ENCODE results near the gene CES5A. TPM values are rescaled to one million over a fixed set of nuclear protein-coding genes. Genes with fewer than 3 reads are reported as not detected.
"Not testable (repeated sequence)": the region's sequence is repeated elsewhere in the genome, so short reads cannot be mapped to it uniquely, and the experiment has no call there.

The CES5A gene
- total and polyA plus RNA-seq, 4 donors, result 0.11 to 0.95 (median 0.41) TPM

GRCh38 chr16:55834049-55834448 is 41.1 kb downstream of the CES5A start:
- H3K4me3 ChIP-seq (ENCODE audit: low read depth, low read length), result no peak overlapping the region
- no peaks in the 10 kb centered on the region for H3K9me3 ChIP-seq (ENCODE audit: control insufficient read depth, insufficient read depth, low read length)
- no peaks in the 10 kb centered on the region for H3K36me3 ChIP-seq (ENCODE audit: control insufficient read depth, insufficient read depth, low read length)
- H3K27me3 ChIP-seq (ENCODE audit: control insufficient read depth, insufficient read depth, low read length), result no peaks in the 10 kb centered on the region
- no peak overlapping the region for H3K27ac ChIP-seq (ENCODE audit: low read depth, low read length)
- H3K4me1 ChIP-seq (ENCODE audit: control insufficient read depth, insufficient read depth, low read length), result peaks cover 8% of the 10 kb centered on the region
- DNase-seq (ENCODE audit: low read depth in 4 of 6, low spot score in 6 of 6), result no peak
- 51% methylated on average over 3 of the region's 7 CpGs for WGBS (ENCODE audit: insufficient coverage)

DNA sequence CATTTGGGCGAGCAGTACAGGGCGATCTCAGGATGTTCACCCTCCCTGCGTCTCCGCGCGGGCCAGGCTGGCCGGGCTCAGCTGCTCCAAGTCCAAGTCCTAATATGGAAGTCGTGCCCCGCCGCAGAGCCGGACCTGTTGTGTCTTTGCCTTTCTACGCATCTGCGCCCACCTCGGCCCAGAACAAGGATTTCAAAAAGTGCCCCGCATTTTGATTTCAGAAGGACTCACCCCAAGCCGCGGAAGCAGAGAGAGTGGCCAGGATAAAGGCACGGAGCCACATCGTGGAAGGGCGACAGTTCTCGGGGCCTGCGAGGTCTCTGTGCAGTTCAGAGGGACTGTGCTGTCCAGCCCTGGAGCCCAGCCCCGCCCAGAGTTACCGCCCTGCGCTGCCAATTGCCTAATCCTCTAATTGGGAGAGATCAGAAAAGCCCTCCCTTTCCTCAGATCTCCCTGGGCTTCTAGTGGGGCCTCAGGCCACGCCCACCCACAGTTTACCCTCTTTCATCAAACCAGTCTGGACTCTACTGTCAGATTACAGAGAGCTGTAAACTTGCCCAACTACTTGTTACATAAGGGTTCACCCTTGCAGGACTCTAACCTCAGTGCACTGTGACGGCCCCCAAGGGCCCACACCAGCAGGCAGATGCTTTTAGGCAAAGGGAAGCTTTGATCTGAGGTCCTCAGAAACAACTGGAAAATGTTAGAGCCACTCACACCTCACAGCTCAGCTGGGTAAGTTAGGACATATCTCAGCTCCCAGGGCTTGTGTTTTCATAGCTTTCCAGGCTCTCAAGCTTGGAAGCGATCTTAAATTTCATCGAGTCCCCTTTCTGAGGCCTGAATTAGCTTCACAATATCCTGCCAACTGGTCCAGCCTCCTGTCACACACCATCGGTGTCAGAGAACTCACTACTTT is 42.1 kb downstream of the CES5A start, which contains the start of gene CES1:
Gene CES1, minus strand, starts transcription at position 324 of the 919 bp plus-strand sequence. Its CDS starts 41 bp downstream, at position 283.
- Histone ChIP-seq H3K4me3 (ENCODE audit: low read depth, low read length) (no peak within 1 kb of the TSS), H3K36me3 (ENCODE audit: control insufficient read depth, insufficient read depth, low read length) (no peaks in the 10 kb centered on the region), H3K4me1 (ENCODE audit: control insufficient read depth, insufficient read depth, low read length) (peaks cover 8% of the 10 kb centered on the region), H3K27ac (ENCODE audit: low read depth, low read length) (no peak within 1 kb of the TSS), H3K9me3 (ENCODE audit: control insufficient read depth, insufficient read depth, low read length) (no peaks in the 10 kb centered on the region), H3K27me3 (ENCODE audit: control insufficient read depth, insufficient read depth, low read length) (no peaks in the 10 kb centered on the region)
- peak in 1 of 6 donors; percentile 24 for DNase-seq (ENCODE audit: low read depth in 4 of 6, low spot score in 6 of 6)
- WGBS (ENCODE audit: insufficient coverage), result 43% methylated on average over 29 of the region's 30 CpGs

DNA sequence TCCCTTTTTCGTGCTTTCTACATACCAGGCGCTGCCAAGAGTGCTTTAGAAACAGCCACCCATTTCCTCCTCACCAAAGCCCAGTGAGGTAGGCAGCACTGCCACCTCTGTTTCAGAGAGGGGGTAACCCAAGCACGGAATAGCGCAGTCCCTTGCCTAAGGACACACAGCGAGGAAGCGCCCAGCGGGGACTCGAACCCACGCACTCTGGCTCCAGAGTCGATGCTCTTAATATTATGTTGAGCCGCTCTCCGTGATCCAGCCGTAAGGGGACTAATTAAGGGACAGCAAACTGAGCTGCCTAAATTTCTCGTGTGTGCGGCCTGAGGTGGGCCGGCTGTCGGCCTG is 42.8 kb downstream of the CES5A start:
- DNase-seq (ENCODE audit: low read depth in 4 of 6, low spot score in 6 of 6), result no peak
- no peaks in the 10 kb centered on the region for H3K27me3 ChIP-seq (ENCODE audit: control insufficient read depth, insufficient read depth, low read length)
- no peaks in the 10 kb centered on the region for H3K36me3 ChIP-seq (ENCODE audit: control insufficient read depth, insufficient read depth, low read length)
- H3K4me1 ChIP-seq (ENCODE audit: control insufficient read depth, insufficient read depth, low read length), result peaks cover 8% of the 10 kb centered on the region
- 68% methylated on average over 17 of the region's 17 CpGs for WGBS (ENCODE audit: insufficient coverage)
- H3K27ac ChIP-seq (ENCODE audit: low read depth, low read length), result no peak overlapping the region
- no peaks in the 10 kb centered on the region for H3K9me3 ChIP-seq (ENCODE audit: control insufficient read depth, insufficient read depth, low read length)
- H3K4me3 ChIP-seq (ENCODE audit: low read depth, low read length), result no peak overlapping the region

- Histone ChIP-seq H3K27me3 (ENCODE audit: control insufficient read depth, insufficient read depth, low read length) (no peaks in the 10 kb centered on the region), H3K9me3 (ENCODE audit: control insufficient read depth, insufficient read depth, low read length) (no peaks in the 10 kb centered on the region), H3K27ac (ENCODE audit: low read depth, low read length) (no peak overlapping the region), H3K36me3 (ENCODE audit: control insufficient read depth, insufficient read depth, low read length) (no peaks in the 10 kb centered on the region), H3K4me1 (ENCODE audit: control insufficient read depth, insufficient read depth, low read length) (peaks cover 8% of the 10 kb centered on the region), H3K4me3 (ENCODE audit: low read depth, low read length) (no peak overlapping the region)
- WGBS (ENCODE audit: insufficient coverage), result 89% methylated on average over 4 of the region's 6 CpGs
- DNase-seq (ENCODE audit: low read depth in 4 of 6, low spot score in 6 of 6), result no peak
Measured at GRCh38 chr16:55830658-55831294, 44.4 kb downstream of the CES5A start.

DNA sequence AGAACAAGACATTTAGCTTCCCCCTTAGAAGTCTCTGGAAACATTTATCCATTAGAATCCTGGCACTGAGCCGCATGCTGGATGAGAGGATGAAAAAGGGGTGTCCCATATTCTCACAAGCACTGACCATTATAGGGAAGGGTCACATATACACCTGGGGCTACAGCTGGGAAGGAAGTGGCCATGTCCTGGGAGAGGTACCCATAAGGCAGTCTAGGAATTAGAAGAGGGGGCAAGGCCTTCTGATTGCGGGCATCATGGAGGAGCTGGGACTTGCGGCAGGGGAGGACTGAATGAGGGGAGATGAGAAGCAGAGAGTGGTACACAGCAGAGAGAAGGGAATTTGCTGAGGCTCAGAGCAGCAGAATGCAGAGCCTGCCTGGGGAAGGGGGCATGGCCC is 45.9 kb downstream of the CES5A start:
- not testable (repeated sequence) for H3K9me3 ChIP-seq (ENCODE audit: control insufficient read depth, insufficient read depth, low read length); DNase-seq (ENCODE audit: low read depth in 4 of 6, low spot score in 6 of 6); H3K27me3 ChIP-seq (ENCODE audit: control insufficient read depth, insufficient read depth, low read length); H3K4me3 ChIP-seq (ENCODE audit: low read depth, low read length); H3K36me3 ChIP-seq (ENCODE audit: control insufficient read depth, insufficient read depth, low read length); H3K4me1 ChIP-seq (ENCODE audit: control insufficient read depth, insufficient read depth, low read length); H3K27ac ChIP-seq (ENCODE audit: low read depth, low read length)
- 90% methylated on average over 2 of the region's 3 CpGs for WGBS (ENCODE audit: insufficient coverage)

GRCh38 chr16:55828680-55829079 is 46.5 kb downstream of the CES5A start:
- no peak overlapping the region for H3K4me3 ChIP-seq (ENCODE audit: low read depth, low read length)
- DNase-seq (ENCODE audit: low read depth in 4 of 6, low spot score in 6 of 6), result no peak
- no peaks in the 10 kb centered on the region for H3K36me3 ChIP-seq (ENCODE audit: control insufficient read depth, insufficient read depth, low read length)
- WGBS (ENCODE audit: insufficient coverage), result 83% methylated on average over 9 of the region's 10 CpGs
- H3K4me1 ChIP-seq (ENCODE audit: control insufficient read depth, insufficient read depth, low read length), result peaks cover 8% of the 10 kb centered on the region
- peaks cover 3% of the 10 kb centered on the region for H3K27me3 ChIP-seq (ENCODE audit: control insufficient read depth, insufficient read depth, low read length)
- no peaks in the 10 kb centered on the region for H3K9me3 ChIP-seq (ENCODE audit: control insufficient read depth, insufficient read depth, low read length)
- no peak overlapping the region for H3K27ac ChIP-seq (ENCODE audit: low read depth, low read length)

GRCh38 chr16:55825115-55825728 is 50.0 kb downstream of the CES5A start:
- 75% methylated on average over 5 of the region's 6 CpGs for WGBS (ENCODE audit: insufficient coverage)
- peaks cover 3% of the 10 kb centered on the region for H3K27me3 ChIP-seq (ENCODE audit: control insufficient read depth, insufficient read depth, low read length)

GRCh38 chr16:55824473-55825000 is 50.6 kb downstream of the CES5A start:
- H3K27me3 ChIP-seq (ENCODE audit: control insufficient read depth, insufficient read depth, low read length), result peaks cover 3% of the 10 kb centered on the region
- no peak for DNase-seq (ENCODE audit: low read depth in 4 of 6, low spot score in 6 of 6)
- 88% methylated on average over 2 of the region's 4 CpGs for WGBS (ENCODE audit: insufficient coverage)
- H3K4me3 ChIP-seq (ENCODE audit: low read depth, low read length), result no peak overlapping the region
- H3K9me3 ChIP-seq (ENCODE audit: control insufficient read depth, insufficient read depth, low read length), result no peaks in the 10 kb centered on the region
- no peaks in the 10 kb centered on the region for H3K36me3 ChIP-seq (ENCODE audit: control insufficient read depth, insufficient read depth, low read length)
- H3K4me1 ChIP-seq (ENCODE audit: control insufficient read depth, insufficient read depth, low read length), result no peaks in the 10 kb centered on the region
- H3K27ac ChIP-seq (ENCODE audit: low read depth, low read length), result no peak overlapping the region

More at GRCh38 chr16:55825115-55825728, 50.0 kb downstream of the CES5A start:
- no peak for DNase-seq (ENCODE audit: low read depth in 4 of 6, low spot score in 6 of 6)
- Histone ChIP-seq H3K27ac (ENCODE audit: low read depth, low read length) (no peak overlapping the region), H3K9me3 (ENCODE audit: control insufficient read depth, insufficient read depth, low read length) (no peaks in the 10 kb centered on the region), H3K4me1 (ENCODE audit: control insufficient read depth, insufficient read depth, low read length) (no peaks in the 10 kb centered on the region), H3K36me3 (ENCODE audit: control insufficient read depth, insufficient read depth, low read length) (no peaks in the 10 kb centered on the region), H3K4me3 (ENCODE audit: low read depth, low read length) (no peak overlapping the region)

- 75% methylated on average over 3 of the region's 3 CpGs for WGBS (ENCODE audit: insufficient coverage)
- H3K27ac ChIP-seq (ENCODE audit: low read depth, low read length), result no peak overlapping the region
- no peak for DNase-seq (ENCODE audit: low read depth in 4 of 6, low spot score in 6 of 6)
- H3K4me3 ChIP-seq (ENCODE audit: low read depth, low read length), result no peak overlapping the region
- no peaks in the 10 kb centered on the region for H3K36me3 ChIP-seq (ENCODE audit: control insufficient read depth, insufficient read depth, low read length)
- H3K4me1 ChIP-seq (ENCODE audit: control insufficient read depth, insufficient read depth, low read length), result no peaks in the 10 kb centered on the region
- peaks cover 3% of the 10 kb centered on the region for H3K27me3 ChIP-seq (ENCODE audit: control insufficient read depth, insufficient read depth, low read length)
- no peaks in the 10 kb centered on the region for H3K9me3 ChIP-seq (ENCODE audit: control insufficient read depth, insufficient read depth, low read length)
Measured at GRCh38 chr16:55822280-55822810, 52.8 kb downstream of the CES5A start.

Measured in spinal cord (tissue), 10 donors.